ENCODE measurements around the gene NUDT3.
"Not testable (repeated sequence)": the region's sequence is repeated elsewhere in the genome, so short reads cannot be mapped to it uniquely, and the experiment has no call there.

NUDT3 gene

GRCh38 chr6:34357937-34358336 lies 34.5 kb downstream of the NUDT3 start:
- no peak overlapping the region for H2AFZ ChIP-seq (ENCODE audit: low read length, unreplicated experiment)
- H3K27me3 ChIP-seq (ENCODE audit: insufficient read depth, low read length), result no peaks in the 10 kb centered on the region
- no peak overlapping the region for H3K4me3 ChIP-seq (ENCODE audit: low read depth, low read length)
- no peaks in the 10 kb centered on the region; the same call in 1 of the 2 replicates for H3K36me3 ChIP-seq (ENCODE audit: insufficient read depth, low read length)
- peaks cover 52% of the 10 kb centered on the region for H3K79me2 ChIP-seq (ENCODE audit: control insufficient read depth, insufficient read depth, low read length, unreplicated experiment)
- peaks cover 16% of the 10 kb centered on the region for H3K4me1 ChIP-seq (ENCODE audit: control insufficient read depth, insufficient read depth, low read length, unreplicated experiment)
- H3K27ac ChIP-seq (ENCODE audit: low read depth, low read length), result no peak overlapping the region

- Histone ChIP-seq H3K27ac (ENCODE audit: low read depth, low read length) (no peak overlapping the region), H3K4me1 (ENCODE audit: control insufficient read depth, insufficient read depth, low read length, unreplicated experiment) (peaks cover 22% of the 10 kb centered on the region), H3K27me3 (ENCODE audit: insufficient read depth, low read length) (no peaks in the 10 kb centered on the region), H3K79me2 (ENCODE audit: control insufficient read depth, insufficient read depth, low read length, unreplicated experiment) (peaks cover 43% of the 10 kb centered on the region), H3K4me3 (ENCODE audit: low read depth, low read length) (no peak overlapping the region), H3K36me3 (ENCODE audit: insufficient read depth, low read length) (no peaks in the 10 kb centered on the region; the same call in 1 of the 2 replicates), H2AFZ (ENCODE audit: low read length, unreplicated experiment) (no peak overlapping the region)
Observed at GRCh38 chr6:34355889-34356288, 36.6 kb downstream of the NUDT3 start.

- H3K27ac ChIP-seq (ENCODE audit: low read depth, low read length); H3K36me3 ChIP-seq (ENCODE audit: insufficient read depth, low read length); H3K4me3 ChIP-seq (ENCODE audit: low read depth, low read length); H3K27me3 ChIP-seq (ENCODE audit: insufficient read depth, low read length); H2AFZ ChIP-seq (ENCODE audit: low read length, unreplicated experiment): not testable (repeated sequence)
- Histone ChIP-seq H3K4me1 (ENCODE audit: control insufficient read depth, insufficient read depth, low read length, unreplicated experiment) (peaks cover 12% of the 10 kb centered on the region), H3K79me2 (ENCODE audit: control insufficient read depth, insufficient read depth, low read length, unreplicated experiment) (peaks cover 43% of the 10 kb centered on the region)
Observed at GRCh38 chr6:34354230-34354629, 38.2 kb downstream of the NUDT3 start.

DNA sequence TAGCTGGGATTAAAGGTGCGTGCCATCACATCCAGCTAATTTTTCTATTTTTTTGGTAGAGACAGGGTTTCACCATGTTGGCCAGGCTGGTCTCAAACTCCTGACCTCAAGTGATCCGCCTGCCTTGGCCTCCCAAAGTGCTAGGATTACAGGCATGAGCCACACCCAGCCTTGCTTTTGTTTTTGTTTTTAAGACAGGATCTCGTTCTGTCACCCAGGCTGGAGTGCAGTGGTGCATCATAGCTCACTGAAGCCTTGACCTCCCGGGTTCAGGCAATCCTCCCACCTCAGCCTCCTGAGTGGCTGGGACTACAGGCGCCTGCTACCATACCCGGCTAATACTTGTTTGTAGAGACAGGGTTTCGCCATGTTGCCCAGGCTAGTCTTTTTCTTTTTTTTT lies 38.9 kb downstream of the NUDT3 start:
- not testable (repeated sequence) for H3K36me3 ChIP-seq (ENCODE audit: insufficient read depth, low read length); H3K27ac ChIP-seq (ENCODE audit: low read depth, low read length); H2AFZ ChIP-seq (ENCODE audit: low read length, unreplicated experiment); H3K27me3 ChIP-seq (ENCODE audit: insufficient read depth, low read length); H3K4me3 ChIP-seq (ENCODE audit: low read depth, low read length)
- Histone ChIP-seq H3K4me1 (ENCODE audit: control insufficient read depth, insufficient read depth, low read length, unreplicated experiment) (peaks cover 11% of the 10 kb centered on the region), H3K79me2 (ENCODE audit: control insufficient read depth, insufficient read depth, low read length, unreplicated experiment) (peaks cover 40% of the 10 kb centered on the region)

DNA sequence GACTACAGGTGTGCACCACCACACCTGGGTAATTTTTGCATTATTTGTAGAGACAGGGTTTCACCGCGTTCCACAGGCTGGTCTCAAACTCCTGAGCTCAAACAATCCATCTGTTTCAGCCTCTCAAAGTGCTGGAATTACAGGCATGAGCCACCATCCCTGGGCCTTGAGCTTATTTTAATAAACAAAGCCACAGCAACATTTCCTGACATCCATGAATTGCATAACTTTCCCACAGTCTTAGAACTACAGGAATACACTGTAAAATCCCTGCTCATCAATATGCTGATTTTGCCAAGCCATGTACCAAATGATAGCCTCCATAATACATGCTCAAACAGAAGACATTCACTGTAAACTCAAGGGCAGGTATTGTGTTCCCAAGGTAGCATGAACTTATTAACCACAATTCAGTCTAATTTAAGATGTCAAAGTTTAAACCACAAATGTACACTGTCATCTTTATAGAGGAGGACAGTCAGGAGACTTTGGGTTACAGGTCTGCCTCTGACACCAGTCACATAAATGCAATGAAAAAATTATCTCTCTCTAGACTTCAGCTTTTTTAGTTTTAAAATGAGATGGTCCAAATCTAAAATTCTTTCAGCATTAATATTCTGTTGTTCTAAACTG lies 40.0 kb downstream of the NUDT3 start:
- no peak overlapping the region for H3K27ac ChIP-seq (ENCODE audit: low read depth, low read length)
- H3K4me1 ChIP-seq (ENCODE audit: control insufficient read depth, insufficient read depth, low read length, unreplicated experiment), result peaks cover 11% of the 10 kb centered on the region
- no peaks in the 10 kb centered on the region for H3K27me3 ChIP-seq (ENCODE audit: insufficient read depth, low read length)
- H3K4me3 ChIP-seq (ENCODE audit: low read depth, low read length), result no peak overlapping the region
- peaks cover 34% of the 10 kb centered on the region for H3K79me2 ChIP-seq (ENCODE audit: control insufficient read depth, insufficient read depth, low read length, unreplicated experiment)
- H3K36me3 ChIP-seq (ENCODE audit: insufficient read depth, low read length), result no peaks in the 10 kb centered on the region; the same call in 1 of the 2 replicates
- H2AFZ ChIP-seq (ENCODE audit: low read length, unreplicated experiment), result no peak overlapping the region

DNA sequence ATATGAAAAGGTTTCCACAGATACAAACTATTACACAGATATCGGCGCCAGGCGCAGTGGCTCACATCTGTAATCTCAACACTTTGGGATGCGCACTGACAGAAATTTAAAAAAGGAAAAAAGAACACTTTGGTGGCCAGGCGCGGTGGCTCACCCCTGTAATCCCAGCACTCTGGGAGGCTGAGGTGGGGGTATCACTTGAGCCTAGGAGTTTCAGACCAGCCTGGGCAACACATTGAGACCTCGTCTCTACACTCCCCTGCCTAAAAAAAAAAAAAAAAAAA lies 41.6 kb downstream of the NUDT3 start:
- Histone ChIP-seq H3K4me1 (ENCODE audit: control insufficient read depth, insufficient read depth, low read length, unreplicated experiment) (peaks cover 11% of the 10 kb centered on the region), H3K79me2 (ENCODE audit: control insufficient read depth, insufficient read depth, low read length, unreplicated experiment) (peaks cover 35% of the 10 kb centered on the region), H2AFZ (ENCODE audit: low read length, unreplicated experiment) (no peak overlapping the region), H3K27me3 (ENCODE audit: insufficient read depth, low read length) (no peaks in the 10 kb centered on the region), H3K4me3 (ENCODE audit: low read depth, low read length) (no peak overlapping the region), H3K27ac (ENCODE audit: low read depth, low read length) (no peak overlapping the region), H3K36me3 (ENCODE audit: insufficient read depth, low read length) (no peaks in the 10 kb centered on the region; the same call in 1 of the 2 replicates)

DNA sequence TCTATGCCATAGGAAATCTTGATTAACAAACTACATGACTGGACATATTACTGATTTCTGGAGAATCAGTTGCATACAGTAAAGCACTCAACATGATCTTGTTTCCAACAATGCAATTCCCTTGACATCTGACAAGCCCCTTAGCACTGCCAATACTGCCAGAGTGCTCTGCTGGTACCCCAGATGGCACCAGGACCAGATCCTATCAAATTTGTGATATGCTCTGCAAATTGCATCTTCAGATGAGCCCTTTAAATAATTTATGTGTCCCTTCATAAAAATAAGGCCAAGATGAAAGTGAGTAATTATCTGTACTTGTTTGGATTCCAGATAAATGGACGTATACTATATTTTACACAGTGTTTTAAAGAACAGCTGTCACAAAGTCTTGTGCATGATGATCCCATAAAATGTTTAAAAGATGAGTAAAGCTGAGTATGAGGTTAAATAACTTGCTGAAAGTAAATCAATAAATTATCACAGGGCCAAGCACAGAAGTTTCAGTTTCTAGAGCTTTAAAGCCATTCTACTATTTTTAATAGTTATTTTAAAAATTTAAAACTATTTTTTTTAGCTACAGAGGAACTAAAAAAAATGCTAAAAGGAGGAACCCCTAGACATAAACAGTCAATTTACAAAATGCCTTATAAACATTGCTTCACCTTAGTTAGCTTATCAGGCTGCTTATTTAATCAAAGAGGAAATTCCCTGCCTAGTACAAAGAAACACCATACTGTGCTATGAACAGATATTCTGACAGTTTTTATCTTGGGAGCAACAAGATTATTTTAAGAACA lies 42.1 kb downstream of the NUDT3 start:
- Histone ChIP-seq H3K79me2 (ENCODE audit: control insufficient read depth, insufficient read depth, low read length, unreplicated experiment) (peaks cover 33% of the 10 kb centered on the region), H3K27me3 (ENCODE audit: insufficient read depth, low read length) (no peaks in the 10 kb centered on the region), H3K36me3 (ENCODE audit: insufficient read depth, low read length) (no peaks in the 10 kb centered on the region), H3K27ac (ENCODE audit: low read depth, low read length) (no peak overlapping the region), H2AFZ (ENCODE audit: low read length, unreplicated experiment) (no peak overlapping the region), H3K4me3 (ENCODE audit: low read depth, low read length) (no peak overlapping the region), H3K4me1 (ENCODE audit: control insufficient read depth, insufficient read depth, low read length, unreplicated experiment) (peaks cover 11% of the 10 kb centered on the region)

DNA sequence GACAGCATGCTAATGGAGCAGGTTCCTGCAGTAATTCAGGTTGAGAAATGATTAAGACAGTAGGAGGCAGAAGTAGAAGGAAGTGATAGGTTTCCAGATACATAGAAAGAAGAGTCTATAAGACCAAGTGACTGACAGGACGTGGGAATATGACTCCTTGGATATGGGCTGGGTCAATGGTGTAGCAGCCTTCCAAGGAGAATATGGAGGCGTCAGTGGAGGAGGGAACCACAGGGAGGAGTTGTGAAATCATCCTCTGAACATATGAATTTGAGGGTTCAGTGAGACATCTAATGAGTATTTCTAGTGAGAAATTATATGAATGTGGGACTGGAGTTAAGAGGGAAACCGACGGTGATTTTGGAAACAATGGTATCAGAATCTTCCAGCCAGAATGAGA lies 43.3 kb downstream of the NUDT3 start:
- H3K36me3 ChIP-seq (ENCODE audit: insufficient read depth, low read length), result no peaks in the 10 kb centered on the region
- H3K4me1 ChIP-seq (ENCODE audit: control insufficient read depth, insufficient read depth, low read length, unreplicated experiment), result peaks cover 11% of the 10 kb centered on the region
- peaks cover 33% of the 10 kb centered on the region for H3K79me2 ChIP-seq (ENCODE audit: control insufficient read depth, insufficient read depth, low read length, unreplicated experiment)
- no peaks in the 10 kb centered on the region for H3K27me3 ChIP-seq (ENCODE audit: insufficient read depth, low read length)
- H3K27ac ChIP-seq (ENCODE audit: low read depth, low read length), result no peak overlapping the region
- H2AFZ ChIP-seq (ENCODE audit: low read length, unreplicated experiment), result no peak overlapping the region
- no peak overlapping the region for H3K4me3 ChIP-seq (ENCODE audit: low read depth, low read length)

GRCh38 chr6:34347303-34347702 lies 45.2 kb downstream of the NUDT3 start:
- H3K79me2 ChIP-seq (ENCODE audit: control insufficient read depth, insufficient read depth, low read length, unreplicated experiment), result peaks cover 36% of the 10 kb centered on the region
- peaks cover 7% of the 10 kb centered on the region for H3K4me1 ChIP-seq (ENCODE audit: control insufficient read depth, insufficient read depth, low read length, unreplicated experiment)
- H2AFZ ChIP-seq (ENCODE audit: low read length, unreplicated experiment), result no peak overlapping the region
- no peak overlapping the region for H3K27ac ChIP-seq (ENCODE audit: low read depth, low read length)
- no peak overlapping the region for H3K4me3 ChIP-seq (ENCODE audit: low read depth, low read length)
- no peaks in the 10 kb centered on the region for H3K27me3 ChIP-seq (ENCODE audit: insufficient read depth, low read length)
- no peaks in the 10 kb centered on the region for H3K36me3 ChIP-seq (ENCODE audit: insufficient read depth, low read length)

GRCh38 chr6:34346175-34347119 lies 46.0 kb downstream of the NUDT3 start:
- Histone ChIP-seq H3K4me1 (ENCODE audit: control insufficient read depth, insufficient read depth, low read length, unreplicated experiment) (peaks cover 9% of the 10 kb centered on the region), H3K27me3 (ENCODE audit: insufficient read depth, low read length) (no peaks in the 10 kb centered on the region), H3K4me3 (ENCODE audit: low read depth, low read length) (no peak overlapping the region), H2AFZ (ENCODE audit: low read length, unreplicated experiment) (no peak overlapping the region), H3K79me2 (ENCODE audit: control insufficient read depth, insufficient read depth, low read length, unreplicated experiment) (peaks cover 36% of the 10 kb centered on the region), H3K36me3 (ENCODE audit: insufficient read depth, low read length) (no peaks in the 10 kb centered on the region), H3K27ac (ENCODE audit: low read depth, low read length) (no peak overlapping the region)
